NCI-H146 (cell line): ENCODE data around the gene TNXB.
A peak's percentile ranks its signal among the peaks of the same experiment; 100 is the strongest.
"Not testable (repeated sequence)": the region's sequence is repeated elsewhere in the genome, so short reads cannot be mapped to it uniquely, and the experiment has no call there.

Experiments
- DNase-seq: peaks from one replicate; lab custom pipeline; 2025; lab: John Stamatoyannopoulos, UW

TNXB gene

DNA sequence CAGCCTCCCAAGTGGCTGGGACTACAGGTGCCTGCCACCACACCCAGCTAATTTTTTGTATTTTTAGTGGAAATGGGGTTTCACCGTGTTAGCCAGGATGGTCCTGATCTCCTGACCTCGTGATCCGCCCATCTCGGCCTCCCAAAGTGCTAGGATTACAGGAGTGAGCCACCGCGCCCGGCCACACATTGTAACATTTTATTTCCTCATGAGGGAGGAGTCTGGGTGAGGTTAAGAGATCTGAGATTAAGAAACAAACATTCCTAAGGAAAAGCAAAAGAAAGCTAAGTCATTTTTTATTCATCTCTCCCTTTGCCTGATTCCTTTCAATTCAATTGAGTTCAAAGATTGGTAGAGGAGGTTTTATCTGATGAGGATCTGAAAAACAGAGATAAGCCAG is 35.1 kb upstream of the TNXB start:
- DNase-seq: not testable (repeated sequence)

DNA sequence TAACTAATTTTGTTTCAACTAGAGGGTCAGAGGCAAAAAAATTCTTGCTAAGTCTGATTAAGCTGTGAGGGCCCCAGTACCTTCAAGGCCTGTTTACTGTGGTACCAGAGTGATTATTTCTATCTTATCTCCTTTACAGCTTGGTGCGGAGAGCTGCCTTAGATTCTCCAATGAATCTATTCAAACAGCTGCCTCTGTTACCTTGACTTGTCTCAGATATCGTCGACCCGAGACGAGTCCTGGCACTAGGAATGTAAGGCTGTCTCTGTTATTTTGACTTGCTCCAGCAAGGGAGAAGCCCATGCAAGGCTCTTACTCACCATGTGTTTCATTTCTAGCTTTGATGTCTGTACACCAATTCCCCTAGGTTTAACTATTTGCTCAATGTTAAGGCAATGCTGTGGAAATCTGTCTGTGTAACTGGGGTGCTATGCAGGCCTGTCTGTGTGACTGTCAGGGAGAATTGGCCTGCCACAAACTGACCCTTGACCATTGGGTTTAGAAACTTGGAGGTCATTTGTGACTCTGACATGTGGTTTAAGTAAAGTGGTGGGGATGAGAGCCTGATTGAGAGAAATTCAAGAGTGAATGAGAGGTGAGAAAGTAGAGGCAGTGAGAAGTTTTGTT is 31.4 kb upstream of the TNXB start:
- no peak for DNase-seq

GRCh38 chr6:32139590-32139989 is 30.5 kb upstream of the TNXB start:
- no peak for DNase-seq

- no peak for DNase-seq
Observed at GRCh38 chr6:32137454-32137853, 28.3 kb upstream of the TNXB start.

DNA sequence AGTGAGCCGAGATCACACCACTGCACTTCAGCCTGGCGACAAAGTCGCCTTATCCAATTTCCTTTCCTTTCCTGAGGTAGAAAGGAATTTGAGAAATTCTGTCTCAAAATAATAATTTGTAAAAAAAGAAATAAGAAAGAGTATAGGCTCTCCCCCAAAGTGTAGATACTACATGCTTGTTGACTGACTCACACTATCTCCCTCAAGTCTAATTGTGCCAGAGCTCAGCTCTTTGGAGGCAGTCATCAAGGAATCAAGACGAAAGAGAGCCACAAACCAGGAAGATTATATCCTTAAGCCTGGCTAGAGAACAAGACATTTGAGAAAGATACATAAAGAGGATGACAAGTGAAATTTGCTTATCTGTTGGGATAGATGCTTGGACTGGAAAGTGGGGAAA is 24.6 kb upstream of the TNXB start:
- DNase-seq: no peak

DNA sequence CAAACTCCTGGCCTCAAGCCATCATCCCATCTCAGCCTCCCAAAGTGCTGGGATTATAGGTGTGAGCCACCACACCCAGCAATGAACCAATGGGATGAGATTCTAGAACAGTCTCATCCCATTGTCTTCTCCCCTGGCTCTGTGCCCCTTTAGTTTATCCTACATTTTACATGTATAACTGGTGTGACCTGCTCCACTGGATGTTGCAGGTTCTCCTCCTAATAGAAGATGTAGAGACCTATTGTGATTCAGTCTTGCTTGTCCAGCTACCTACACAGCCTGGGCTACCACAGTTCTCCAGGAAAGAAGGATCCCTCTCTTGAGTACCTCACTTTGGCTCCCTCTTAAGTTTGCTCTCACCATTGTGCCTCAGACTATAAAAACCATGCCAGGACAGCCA is 23.0 kb upstream of the TNXB start:
- DNase-seq: no peak

GRCh38 chr6:32131439-32131948 is 22.4 kb upstream of the TNXB start:
- DNase-seq: no peak

DNA sequence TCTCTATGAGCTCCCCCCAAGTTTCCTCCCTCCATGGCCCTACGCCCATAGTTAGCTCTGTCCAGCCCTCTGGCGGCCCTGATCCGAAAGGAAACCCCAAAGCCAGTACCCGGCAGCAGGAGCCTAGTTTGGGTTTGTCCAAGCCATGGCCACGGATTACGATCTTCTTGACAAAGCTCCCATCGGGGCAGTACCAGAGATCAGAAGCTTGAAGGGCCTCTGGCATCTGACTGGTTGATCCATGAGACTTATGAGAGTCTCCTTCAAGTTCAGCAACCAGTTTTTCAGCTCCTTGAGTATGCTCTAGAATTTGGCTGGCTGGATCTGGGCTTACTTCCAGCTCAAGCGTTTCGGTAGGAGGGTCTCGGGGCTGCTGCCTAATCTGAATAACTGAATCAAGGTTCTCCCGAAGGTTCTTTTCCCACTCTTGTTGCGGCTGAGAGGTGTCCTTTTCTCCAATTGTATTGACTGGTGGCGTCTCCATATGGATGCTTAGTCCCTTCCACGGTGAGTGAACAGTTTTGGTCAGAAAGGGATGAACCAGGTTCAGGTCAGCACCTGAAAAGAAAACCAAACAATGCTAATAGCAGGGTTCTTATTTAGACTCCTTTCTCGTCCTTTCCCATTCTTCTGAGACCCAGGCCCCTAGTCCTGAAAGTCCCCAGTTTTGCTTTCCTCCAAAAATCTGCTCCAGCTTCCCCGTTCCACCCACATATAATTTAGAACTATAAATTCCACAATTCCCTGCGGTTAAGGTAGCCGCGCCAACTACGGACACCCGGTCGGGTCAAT is 20.4 kb upstream of the TNXB start:
- DNase-seq: no peak

DNA sequence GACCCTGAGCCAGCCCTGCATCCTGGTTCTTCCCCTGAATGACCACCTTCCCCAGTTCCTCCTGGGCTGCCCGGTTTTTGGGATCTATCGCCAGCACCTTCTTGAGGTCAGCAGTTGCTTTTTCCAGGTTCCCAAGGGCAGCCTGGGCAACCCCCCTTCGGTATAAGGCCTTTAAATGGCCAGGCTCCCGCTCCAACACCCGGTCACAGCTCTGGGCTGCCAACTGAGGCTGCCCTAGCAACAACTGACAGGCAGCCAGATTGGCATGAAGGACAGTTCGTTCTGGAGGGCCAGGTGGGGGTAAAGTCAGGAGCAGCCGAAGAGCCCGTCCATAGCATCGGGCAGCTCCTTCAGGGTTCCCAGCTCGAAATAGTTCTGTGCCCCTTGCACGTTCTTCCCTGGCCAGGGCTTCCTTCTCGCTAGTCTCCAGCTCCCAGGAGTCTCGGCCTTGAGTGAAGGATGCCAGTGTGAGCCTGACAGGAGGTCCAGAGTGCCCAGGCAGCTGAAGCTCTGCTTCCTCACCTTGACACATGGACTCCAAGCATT is 19.7 kb upstream of the TNXB start:
- DNase-seq: no peak

- peak; percentile 99 for DNase-seq
Observed at GRCh38 chr6:32127717-32128592, 18.8 kb upstream of the TNXB start, which contains the start of gene ATF6B. Gene ATF6B, minus strand, starts transcription at chr6:32128246. Its CDS starts 39 bp downstream, at chr6:32128207.

- DNase-seq: no peak
Observed at GRCh38 chr6:32127409-32127716, 18.2 kb upstream of the TNXB start.

- no peak for DNase-seq
Observed at GRCh38 chr6:32126880-32127279, 17.7 kb upstream of the TNXB start.

DNA sequence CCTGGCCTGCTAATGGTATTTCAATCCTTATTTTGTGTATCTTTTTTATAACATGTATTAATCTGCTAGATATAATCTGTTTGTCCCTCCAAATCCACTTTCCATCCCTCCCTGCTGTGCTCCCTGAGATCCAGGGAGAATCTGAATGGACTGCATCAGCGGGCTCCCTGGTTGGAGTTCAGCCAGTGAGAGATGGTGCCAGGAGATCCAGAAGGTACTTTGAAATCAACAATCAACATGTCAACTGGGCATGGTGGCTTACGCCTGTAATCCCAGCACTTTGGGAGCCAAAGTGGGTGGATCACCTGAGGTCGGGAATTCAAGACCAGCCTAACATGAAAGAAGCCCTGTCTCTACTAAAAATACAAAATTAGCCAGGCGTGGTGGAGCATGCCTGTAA is 14.5 kb upstream of the TNXB start:
- no peak for DNase-seq

- no peak for DNase-seq
Observed at GRCh38 chr6:32120573-32121059, 11.5 kb upstream of the TNXB start.

- DNase-seq: peak; percentile 70
Observed at GRCh38 chr6:32118782-32119628, 9.9 kb upstream of the TNXB start.

DNA sequence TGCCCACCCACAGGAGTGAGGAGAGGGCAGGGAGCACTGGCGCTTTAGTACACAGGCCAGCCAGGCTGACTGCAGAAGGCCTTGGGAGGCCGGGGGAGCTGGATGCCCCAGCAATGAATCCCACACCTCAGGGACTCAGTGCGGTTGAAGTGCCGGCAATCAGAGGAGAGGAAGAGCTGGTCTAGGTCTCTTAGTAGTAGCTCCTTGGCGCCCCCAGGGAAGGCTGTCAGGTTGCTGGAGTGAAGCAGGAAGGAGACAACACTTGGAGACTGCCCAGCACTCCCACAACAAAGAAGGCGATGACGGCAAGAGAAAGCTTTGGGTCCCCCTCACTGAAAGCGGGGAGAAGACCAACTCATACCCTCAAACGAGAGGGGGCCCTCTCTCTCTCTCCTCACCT is 8.3 kb upstream of the TNXB start:
- no peak for DNase-seq

DNA sequence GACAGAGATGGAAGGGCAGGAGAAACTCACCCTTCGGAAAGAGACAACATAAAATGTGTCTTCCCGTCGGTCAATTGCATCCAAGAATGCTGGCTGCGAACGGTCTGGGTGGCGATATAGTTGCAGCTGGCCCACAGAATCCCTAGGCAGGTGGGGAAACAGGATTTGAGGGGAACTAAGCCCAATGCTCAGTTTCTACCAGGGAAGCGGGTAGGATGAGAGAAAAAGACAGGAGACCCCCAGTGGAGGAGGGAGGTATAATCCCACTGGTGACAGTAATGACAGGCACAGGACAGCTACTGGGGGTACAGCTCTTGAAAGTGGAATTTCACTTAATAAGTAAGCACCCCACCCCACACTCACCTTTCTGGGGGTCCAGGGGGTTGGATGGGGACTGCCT is 7.5 kb upstream of the TNXB start:
- no peak for DNase-seq

DNA sequence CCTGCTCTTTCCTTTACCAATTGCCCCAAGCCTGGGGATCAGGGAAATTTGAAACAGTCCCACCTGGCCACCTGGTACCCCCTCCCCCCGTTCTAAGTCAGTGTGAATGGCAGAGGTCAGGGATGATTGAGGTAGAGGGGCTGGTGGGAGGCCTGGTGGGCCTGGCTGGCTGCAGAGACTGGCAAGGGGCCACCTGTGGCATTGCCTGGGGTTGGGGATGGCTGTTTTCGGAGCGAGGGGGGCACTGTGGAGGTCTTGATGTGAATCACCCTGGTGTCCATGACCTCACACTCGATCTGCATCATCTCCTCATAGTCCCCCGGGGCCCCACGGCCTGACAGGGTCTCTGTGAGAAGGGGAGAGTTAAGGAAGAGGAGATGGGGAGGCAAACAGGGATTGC is 6.5 kb upstream of the TNXB start:
- no peak for DNase-seq

DNA sequence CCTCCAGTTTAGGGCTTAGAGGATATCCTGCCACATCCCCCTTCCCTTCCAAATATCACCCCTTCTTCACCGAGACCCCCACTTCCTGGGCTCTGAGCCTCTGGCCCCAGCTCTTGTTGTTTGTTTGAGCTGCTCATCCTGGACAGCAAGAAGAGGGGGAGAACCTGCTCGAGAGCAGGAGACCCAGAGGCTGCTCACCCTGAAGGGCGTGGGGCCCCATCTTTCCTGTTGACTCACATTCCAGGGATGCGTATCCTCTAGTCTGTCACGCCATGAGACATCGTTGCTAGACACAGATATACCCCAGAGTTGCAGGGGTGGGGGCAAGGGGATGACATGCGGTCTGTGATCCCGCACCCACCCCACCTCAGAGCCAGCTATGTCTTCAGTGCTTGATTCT is 5.7 kb upstream of the TNXB start:
- DNase-seq: no peak

- no peak for DNase-seq
Observed at GRCh38 chr6:32113386-32114352, 4.5 kb upstream of the TNXB start.
